SK-N-SH treated with all-trans-retinoic acid at 6 μM for 48 hours (cell line): Measurements from ENCODE around the gene SEMA5B.

Experiments
- ATAC-seq: fragments of 200-7000 bp; cut with Tn5 transposase; 3 replicates; pipeline ENCODE4 v1.9.1; 2020; ENCODE audit warnings: mild to moderate bottlenecking, moderate library complexity
- ARNTL ChIP-seq: fragments of 450-650 bp; formaldehyde crosslinking; IDR thresholded peaks from 2 replicates; pipeline ENCODE4 v1.5.0; 2020; ENCODE audit warnings: low read depth, mild to moderate bottlenecking, moderate library complexity, borderline replicate concordance
- CSDC2 ChIP-seq: fragments of 250-450 bp; sonication (Bioruptor Pico); IDR thresholded peaks from 2 replicates; pipeline ENCODE4 v1.5.0; 2020; ENCODE audit warnings: mild to moderate bottlenecking, moderate library complexity
- ESRRG ChIP-seq: fragments of 250-450 bp; sonication (Bioruptor Pico); IDR thresholded peaks from 2 replicates; pipeline ENCODE4 v1.6.1; 2021; ENCODE audit warnings: mild to moderate bottlenecking
- ISL1 ChIP-seq: fragments of 250-450 bp; sonication (Bioruptor Pico); IDR thresholded peaks from 2 replicates; pipeline ENCODE4 v2.1.2; 2022; ENCODE audit warnings: mild to moderate bottlenecking, moderate library complexity
- OSR1 ChIP-seq: fragments of 250-450 bp; sonication (Bioruptor Pico); IDR thresholded peaks from 2 replicates; pipeline ENCODE4 v1.8.0; 2022; ENCODE audit warnings: moderate library complexity, mild to moderate bottlenecking, inconsistent platforms
- RARB ChIP-seq: fragments of 250-450 bp; sonication (Bioruptor Pico); IDR thresholded peaks from 2 replicates; pipeline ENCODE4 v1.8.0; 2021; ENCODE audit warnings: mild to moderate bottlenecking, moderate library complexity
- SNAI2 ChIP-seq: fragments of 250-450 bp; sonication (Bioruptor Pico); IDR thresholded peaks from 2 replicates; pipeline ENCODE4 v1.5.0; 2020; ENCODE audit warnings: mild to moderate bottlenecking, moderate library complexity
- ZC3H10 ChIP-seq: fragments of 250-450 bp; sonication (Bioruptor Pico); IDR thresholded peaks from 2 replicates; pipeline ENCODE4 v1.5.1; 2021; ENCODE audit warnings: mild to moderate bottlenecking, moderate library complexity
- ZFP3 ChIP-seq: fragments of 250-450 bp; sonication (Bioruptor Pico); IDR thresholded peaks from 2 replicates; pipeline ENCODE4 v1.5.0; 2020; ENCODE audit warnings: mild to moderate bottlenecking, moderate library complexity
- ZFP30 ChIP-seq: fragments of 450-650 bp; formaldehyde crosslinking; IDR thresholded peaks from 2 replicates; pipeline ENCODE4 v1.5.0; 2022; ENCODE audit warnings: mild to moderate bottlenecking, moderate library complexity
- ZNF565 ChIP-seq: fragments of 450-650 bp; formaldehyde crosslinking; conservative IDR thresholded peaks from 2 replicates; pipeline ENCODE4 v1.5.0; 2020; ENCODE audit warnings: low read depth, mild to moderate bottlenecking, moderate library complexity
- ZNF70 ChIP-seq: fragments of 450-650 bp; formaldehyde crosslinking; IDR thresholded peaks from 2 replicates; pipeline ENCODE4 v1.5.0; 2020; ENCODE audit warnings: mild to moderate bottlenecking, moderate library complexity
- TF ChIP-seq, protein P1 (sequence below): fragments of 250-450 bp; sonication (Bioruptor Pico); IDR thresholded peaks from 2 replicates; pipeline ENCODE4 v1.8.0; 2021; ENCODE audit warnings: low read depth, mild to moderate bottlenecking, moderate library complexity, borderline replicate concordance
- TF ChIP-seq, protein P2 (sequence below): fragments of 250-450 bp; sonication (Bioruptor Pico); IDR thresholded peaks from 2 replicates; pipeline ENCODE4 v1.8.0; 2020; ENCODE audit warnings: mild to moderate bottlenecking, moderate library complexity, borderline replicate concordance
- TF ChIP-seq, protein P3 (sequence below): fragments of 250-450 bp; sonication (Bioruptor Pico); IDR thresholded peaks from 2 replicates; pipeline ENCODE4 v1.5.0; 2020; ENCODE audit warnings: mild to moderate bottlenecking, moderate library complexity
- TF ChIP-seq, protein P4 (sequence below): fragments of 250-450 bp; sonication (Bioruptor Pico); IDR thresholded peaks from 2 replicates; pipeline ENCODE4 v1.5.1; 2021; ENCODE audit warnings: mild to moderate bottlenecking, moderate library complexity

SEMA5B gene

DNA sequence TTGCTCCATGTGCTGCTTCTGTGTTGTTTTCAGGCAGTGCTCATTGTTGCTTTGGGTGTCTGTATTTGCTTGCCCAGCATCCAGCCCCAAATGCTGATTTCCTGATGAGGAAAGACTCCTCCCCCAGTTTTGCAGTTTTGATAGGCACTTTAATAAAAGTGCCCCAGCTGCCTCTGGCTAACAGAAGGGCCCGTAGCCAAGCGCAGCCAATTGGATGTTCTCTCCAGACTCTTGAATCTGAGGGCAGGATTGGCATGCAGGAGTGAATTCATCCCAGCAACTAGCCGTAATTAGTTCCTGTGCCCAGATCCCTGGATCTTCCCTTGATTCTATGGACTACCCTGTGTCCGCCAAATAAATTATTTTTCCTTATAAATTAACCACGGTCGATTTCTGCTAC is 14.8 kb upstream of the SEMA5B start:
- TF ChIP-seq ZNF565 (no peak), ZC3H10 (CRISPR knock-in tag) (no peak)
- TF ChIP-seq, protein P1, sequence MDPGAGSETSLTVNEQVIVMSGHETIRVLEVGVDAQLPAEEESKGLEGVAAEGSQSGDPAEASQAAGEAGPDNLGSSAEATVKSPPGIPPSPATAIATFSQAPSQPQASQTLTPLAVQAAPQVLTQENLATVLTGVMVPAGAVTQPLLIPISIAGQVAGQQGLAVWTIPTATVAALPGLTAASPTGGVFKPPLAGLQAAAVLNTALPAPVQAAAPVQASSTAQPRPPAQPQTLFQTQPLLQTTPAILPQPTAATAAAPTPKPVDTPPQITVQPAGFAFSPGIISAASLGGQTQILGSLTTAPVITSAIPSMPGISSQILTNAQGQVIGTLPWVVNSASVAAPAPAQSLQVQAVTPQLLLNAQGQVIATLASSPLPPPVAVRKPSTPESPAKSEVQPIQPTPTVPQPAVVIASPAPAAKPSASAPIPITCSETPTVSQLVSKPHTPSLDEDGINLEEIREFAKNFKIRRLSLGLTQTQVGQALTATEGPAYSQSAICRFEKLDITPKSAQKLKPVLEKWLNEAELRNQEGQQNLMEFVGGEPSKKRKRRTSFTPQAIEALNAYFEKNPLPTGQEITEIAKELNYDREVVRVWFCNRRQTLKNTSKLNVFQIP (CRISPR knock-in tag): no peak
- no peak for ATAC-seq

DNA sequence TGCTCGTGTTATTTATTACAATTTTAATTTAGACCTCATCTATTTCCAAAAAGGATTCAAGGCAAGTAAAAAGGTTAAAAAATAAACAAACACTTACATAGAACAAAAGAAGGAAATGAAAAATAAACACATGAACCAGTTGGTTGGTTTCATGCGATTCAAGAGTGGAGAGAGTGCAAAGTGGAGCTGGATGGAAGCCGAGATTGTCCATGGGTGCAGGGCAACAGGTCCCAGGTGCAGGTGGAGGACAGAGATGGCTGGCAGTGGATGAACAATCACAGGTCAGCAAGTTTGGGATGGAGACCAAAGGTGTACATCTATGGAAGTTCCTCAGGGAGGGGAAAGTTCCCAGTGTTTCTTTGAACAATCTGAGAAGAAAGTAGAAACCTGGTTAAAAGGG is 11.6 kb upstream of the SEMA5B start:
- no peak for TF ChIP-seq ZNF70
- TF ChIP-seq ZC3H10 (CRISPR knock-in tag): no peak
- TF ChIP-seq ISL1 (CRISPR knock-in tag): no peak
- TF ChIP-seq, protein P1 (CRISPR knock-in tag): no peak
- TF ChIP-seq, protein P2, sequence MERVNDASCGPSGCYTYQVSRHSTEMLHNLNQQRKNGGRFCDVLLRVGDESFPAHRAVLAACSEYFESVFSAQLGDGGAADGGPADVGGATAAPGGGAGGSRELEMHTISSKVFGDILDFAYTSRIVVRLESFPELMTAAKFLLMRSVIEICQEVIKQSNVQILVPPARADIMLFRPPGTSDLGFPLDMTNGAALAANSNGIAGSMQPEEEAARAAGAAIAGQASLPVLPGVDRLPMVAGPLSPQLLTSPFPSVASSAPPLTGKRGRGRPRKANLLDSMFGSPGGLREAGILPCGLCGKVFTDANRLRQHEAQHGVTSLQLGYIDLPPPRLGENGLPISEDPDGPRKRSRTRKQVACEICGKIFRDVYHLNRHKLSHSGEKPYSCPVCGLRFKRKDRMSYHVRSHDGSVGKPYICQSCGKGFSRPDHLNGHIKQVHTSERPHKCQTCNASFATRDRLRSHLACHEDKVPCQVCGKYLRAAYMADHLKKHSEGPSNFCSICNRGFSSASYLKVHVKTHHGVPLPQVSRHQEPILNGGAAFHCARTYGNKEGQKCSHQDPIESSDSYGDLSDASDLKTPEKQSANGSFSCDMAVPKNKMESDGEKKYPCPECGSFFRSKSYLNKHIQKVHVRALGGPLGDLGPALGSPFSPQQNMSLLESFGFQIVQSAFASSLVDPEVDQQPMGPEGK (CRISPR knock-in tag): no peak
- TF ChIP-seq, protein P3, sequence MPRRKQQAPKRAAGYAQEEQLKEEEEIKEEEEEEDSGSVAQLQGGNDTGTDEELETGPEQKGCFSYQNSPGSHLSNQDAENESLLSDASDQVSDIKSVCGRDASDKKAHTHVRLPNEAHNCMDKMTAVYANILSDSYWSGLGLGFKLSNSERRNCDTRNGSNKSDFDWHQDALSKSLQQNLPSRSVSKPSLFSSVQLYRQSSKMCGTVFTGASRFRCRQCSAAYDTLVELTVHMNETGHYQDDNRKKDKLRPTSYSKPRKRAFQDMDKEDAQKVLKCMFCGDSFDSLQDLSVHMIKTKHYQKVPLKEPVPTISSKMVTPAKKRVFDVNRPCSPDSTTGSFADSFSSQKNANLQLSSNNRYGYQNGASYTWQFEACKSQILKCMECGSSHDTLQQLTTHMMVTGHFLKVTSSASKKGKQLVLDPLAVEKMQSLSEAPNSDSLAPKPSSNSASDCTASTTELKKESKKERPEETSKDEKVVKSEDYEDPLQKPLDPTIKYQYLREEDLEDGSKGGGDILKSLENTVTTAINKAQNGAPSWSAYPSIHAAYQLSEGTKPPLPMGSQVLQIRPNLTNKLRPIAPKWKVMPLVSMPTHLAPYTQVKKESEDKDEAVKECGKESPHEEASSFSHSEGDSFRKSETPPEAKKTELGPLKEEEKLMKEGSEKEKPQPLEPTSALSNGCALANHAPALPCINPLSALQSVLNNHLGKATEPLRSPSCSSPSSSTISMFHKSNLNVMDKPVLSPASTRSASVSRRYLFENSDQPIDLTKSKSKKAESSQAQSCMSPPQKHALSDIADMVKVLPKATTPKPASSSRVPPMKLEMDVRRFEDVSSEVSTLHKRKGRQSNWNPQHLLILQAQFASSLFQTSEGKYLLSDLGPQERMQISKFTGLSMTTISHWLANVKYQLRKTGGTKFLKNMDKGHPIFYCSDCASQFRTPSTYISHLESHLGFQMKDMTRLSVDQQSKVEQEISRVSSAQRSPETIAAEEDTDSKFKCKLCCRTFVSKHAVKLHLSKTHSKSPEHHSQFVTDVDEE (CRISPR knock-in tag): no peak
- no peak for ATAC-seq

DNA sequence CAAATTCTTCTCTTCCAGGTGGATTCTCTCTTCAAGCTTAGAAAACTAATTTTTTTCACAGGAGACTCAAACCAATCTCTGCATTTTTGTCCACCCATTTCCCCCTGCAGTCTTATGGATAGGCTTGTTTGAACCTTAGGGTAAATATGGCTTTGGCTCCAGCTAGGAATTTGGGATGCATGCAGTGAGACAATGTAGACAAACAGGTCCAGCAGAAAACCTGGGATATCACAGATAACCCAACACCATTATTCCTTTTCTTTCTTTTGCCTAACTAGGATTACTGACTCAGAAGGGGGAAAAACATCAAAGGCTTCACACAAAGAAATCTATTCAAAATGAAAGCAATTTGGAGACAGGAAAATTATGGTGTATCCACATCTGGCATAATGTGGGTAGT is 11.2 kb upstream of the SEMA5B start:
- TF ChIP-seq ARNTL (CRISPR knock-in tag) (no peak), ZC3H10 (CRISPR knock-in tag) (no peak), ZNF70 (no peak), CSDC2 (CRISPR knock-in tag) (no peak), SNAI2 (no peak), ZFP30 (no peak), ISL1 (CRISPR knock-in tag) (no peak), ESRRG (no peak), ZNF565 (no peak), RARB (CRISPR knock-in tag) (no peak), OSR1 (CRISPR knock-in tag) (no peak), ZFP3 (CRISPR knock-in tag) (no peak)
- TF ChIP-seq, protein P4, sequence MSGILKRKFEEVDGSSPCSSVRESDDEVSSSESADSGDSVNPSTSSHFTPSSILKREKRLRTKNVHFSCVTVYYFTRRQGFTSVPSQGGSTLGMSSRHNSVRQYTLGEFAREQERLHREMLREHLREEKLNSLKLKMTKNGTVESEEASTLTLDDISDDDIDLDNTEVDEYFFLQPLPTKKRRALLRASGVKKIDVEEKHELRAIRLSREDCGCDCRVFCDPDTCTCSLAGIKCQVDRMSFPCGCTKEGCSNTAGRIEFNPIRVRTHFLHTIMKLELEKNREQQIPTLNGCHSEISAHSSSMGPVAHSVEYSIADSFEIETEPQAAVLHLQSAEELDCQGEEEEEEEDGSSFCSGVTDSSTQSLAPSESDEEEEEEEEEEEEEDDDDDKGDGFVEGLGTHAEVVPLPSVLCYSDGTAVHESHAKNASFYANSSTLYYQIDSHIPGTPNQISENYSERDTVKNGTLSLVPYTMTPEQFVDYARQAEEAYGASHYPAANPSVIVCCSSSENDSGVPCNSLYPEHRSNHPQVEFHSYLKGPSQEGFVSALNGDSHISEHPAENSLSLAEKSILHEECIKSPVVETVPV (CRISPR knock-in tag): no peak
- TF ChIP-seq, protein P3 (CRISPR knock-in tag): no peak
- TF ChIP-seq, protein P1 (CRISPR knock-in tag): no peak
- TF ChIP-seq, all 23 proteins: peak for 0
- no peak for ATAC-seq
